Measurements from ENCODE around the gene CSNK1D.
"Not testable (repeated sequence)": the region's sequence is repeated elsewhere in the genome, so short reads cannot be mapped to it uniquely, and the experiment has no call there.

The CSNK1D gene

GRCh38 chr17:82274134-82275020 lies 877 bp upstream of the CSNK1D start:
- no peak for DNase-seq (ENCODE audit: low read depth, low spot score)

GRCh38 chr17:82272495-82273326 lies 789 bp downstream of the CSNK1D start:
- no peak for DNase-seq (ENCODE audit: low read depth, low spot score)

- DNase-seq (ENCODE audit: low read depth, low spot score), result no peak
Observed at GRCh38 chr17:82271401-82271800, 2.1 kb downstream of the CSNK1D start.

- no peak for DNase-seq (ENCODE audit: low read depth, low spot score)
Observed at GRCh38 chr17:82270651-82271050, 2.8 kb downstream of the CSNK1D start.

- DNase-seq (ENCODE audit: low read depth, low spot score), result no peak
Observed at GRCh38 chr17:82269882-82270500, 3.5 kb downstream of the CSNK1D start.

GRCh38 chr17:82269138-82269881 lies 4.2 kb downstream of the CSNK1D start:
- DNase-seq (ENCODE audit: low read depth, low spot score), result no peak

GRCh38 chr17:82267575-82268379 lies 5.7 kb downstream of the CSNK1D start:
- peak; percentile 92 for DNase-seq (ENCODE audit: low read depth, low spot score)

GRCh38 chr17:82266142-82266541 lies 7.4 kb downstream of the CSNK1D start:
- no peak for DNase-seq (ENCODE audit: low read depth, low spot score)

- DNase-seq (ENCODE audit: low read depth, low spot score), result no peak
Observed at GRCh38 chr17:82263641-82264040, 9.9 kb downstream of the CSNK1D start.

GRCh38 chr17:82262344-82262743 lies 11.2 kb downstream of the CSNK1D start:
- DNase-seq (ENCODE audit: low read depth, low spot score), result no peak

GRCh38 chr17:82259972-82260961 lies 13.2 kb downstream of the CSNK1D start:
- DNase-seq (ENCODE audit: low read depth, low spot score), result not testable (repeated sequence)

GRCh38 chr17:82258555-82258954 lies 14.9 kb downstream of the CSNK1D start:
- DNase-seq (ENCODE audit: low read depth, low spot score), result no peak

- DNase-seq (ENCODE audit: low read depth, low spot score), result peak; percentile 29
Observed at GRCh38 chr17:82257473-82257872, 16.0 kb downstream of the CSNK1D start.

GRCh38 chr17:82256242-82256885 lies 17.1 kb downstream of the CSNK1D start:
- DNase-seq (ENCODE audit: low read depth, low spot score), result no peak

- DNase-seq (ENCODE audit: low read depth, low spot score), result no peak
Observed at GRCh38 chr17:82255402-82255972, 18.0 kb downstream of the CSNK1D start.

GRCh38 chr17:82254746-82255145 lies 18.8 kb downstream of the CSNK1D start:
- DNase-seq (ENCODE audit: low read depth, low spot score), result not testable (repeated sequence)

GRCh38 chr17:82254096-82254495 lies 19.4 kb downstream of the CSNK1D start:
- DNase-seq (ENCODE audit: low read depth, low spot score), result not testable (repeated sequence)

GRCh38 chr17:82253179-82253544 lies 20.3 kb downstream of the CSNK1D start:
- no peak for DNase-seq (ENCODE audit: low read depth, low spot score)

Measured in smooth muscle cell of the brain vasculature (primary cell).